Measurements from ENCODE around the gene PDE7B. TPM values are rescaled to one million over a fixed set of nuclear protein-coding genes. Genes with fewer than 3 reads are reported as not detected.

Gene PDE7B
- total and polyA plus RNA-seq, 2 of the 8 experiments (the other 6 are each of a cell fraction or from before 2014, with no cell fraction given) = not detected

DNA sequence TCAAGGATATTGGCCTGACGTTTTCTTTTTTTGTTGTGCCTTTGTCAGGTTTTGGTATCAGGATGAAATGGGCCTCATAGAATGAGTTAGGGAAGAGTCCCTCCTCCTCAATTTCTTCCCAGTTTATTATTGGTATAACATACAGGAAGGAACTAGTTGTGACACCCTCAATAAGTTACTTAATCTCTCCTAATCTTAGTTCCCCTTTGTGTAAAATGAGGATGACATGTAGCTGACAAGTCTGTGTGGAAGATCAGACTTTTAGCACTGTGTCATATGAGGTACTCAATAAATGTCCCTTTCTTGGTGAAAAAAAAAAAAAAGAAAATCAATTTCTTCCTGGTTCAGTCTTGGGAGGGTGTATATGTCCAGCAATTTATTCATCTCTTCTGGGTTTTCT, 155.8 kb downstream of the PDE7B start:
- Histone ChIP-seq H3K18ac (ENCODE audit: extremely low read depth, low read length) (no peak overlapping the region), H3K23ac (ENCODE audit: insufficient read length) (no peak overlapping the region), H3K79me2 (ENCODE audit: control insufficient read depth in 1 of 2, insufficient read depth in 2 of 2, low read length in 2 of 2) (no peaks in the 10 kb centered on the region), H2AFZ (ENCODE audit: low read length) (no peak overlapping the region), H3K27me3 (replicated peaks in 1 of 4; ENCODE audit: control insufficient read depth in 3 of 4, extremely low read depth in 1 of 4, insufficient read depth in 3 of 4, low read length in 3 of 4) (no peaks in the 10 kb centered on the region), H2BK12ac (ENCODE audit: low read depth, low read length) (no peak overlapping the region), H2BK5ac (ENCODE audit: low read depth, low read length) (no peak overlapping the region), H3K4me2 (ENCODE audit: insufficient read depth in 1 of 2, low read depth in 2 of 2, low read length in 2 of 2) (no peak overlapping the region), H2BK15ac (ENCODE audit: low read length) (no peak overlapping the region), H2BK120ac (replicated peaks; ENCODE audit: low read depth, low read length) (no peak overlapping the region), H3K14ac (ENCODE audit: insufficient read length) (no peak overlapping the region), H3K79me1 (ENCODE audit: low read depth, low read length) (no peaks in the 10 kb centered on the region), H4K20me1 (replicated peaks in 1 of 2; ENCODE audit: control insufficient read depth in 1 of 2, insufficient read depth in 2 of 2, low read length in 2 of 2) (no peaks in the 10 kb centered on the region), H3K9me3 (ENCODE audit: insufficient read depth in 2 of 2, low read depth in 1 of 2, low read length in 1 of 2) (no peaks in the 10 kb centered on the region), H3K36me3 (ENCODE audit: control insufficient read depth in 2 of 4, insufficient read depth in 4 of 4, low read length in 3 of 4) (no peaks in the 10 kb centered on the region), H3K4ac (replicated peaks; ENCODE audit: insufficient read length, low read depth, low read length) (no peak overlapping the region), H3K4me3 (ENCODE audit: extremely low read depth in 1 of 4, insufficient read depth in 2 of 4, low read depth in 3 of 4, low read length in 4 of 4) (no peak overlapping the region), H3K4me1 (replicated peaks in 1 of 4; ENCODE audit: control insufficient read depth in 3 of 4, insufficient read depth in 4 of 4, low read length in 3 of 4) (no peaks in the 10 kb centered on the region), H4K91ac (replicated peaks; ENCODE audit: insufficient read length, low read length) (no peak overlapping the region), H4K5ac (ENCODE audit: insufficient read length, low read depth, low read length) (no peak overlapping the region), H3K27ac (ENCODE audit: low read depth, low read length) (no peak overlapping the region), H3K9ac (replicated peaks in 1 of 4; ENCODE audit: extremely low read depth in 1 of 4, low read depth in 3 of 4, low read length in 3 of 4) (no peak overlapping the region), H2AK5ac (ENCODE audit: low read depth, low read length) (no peak overlapping the region), H3K23me2 (ENCODE audit: low read depth, low read length) (no peaks in the 10 kb centered on the region), H2BK20ac (ENCODE audit: low read length) (no peak overlapping the region), H3K56ac (replicated peaks; ENCODE audit: insufficient read length, low read depth, low read length) (no peak overlapping the region), H4K8ac (ENCODE audit: extremely low read depth, insufficient read depth, low read length) (no peak overlapping the region)
- ChIA-PET CTCF (ENCODE audit: partially characterized antibody) (interaction anchor here (0.7 kb wide), 1 partner anchor 220 kb away, joined by 3 read pairs; no protein-coding TSS in a partner anchor), POLR2A (ENCODE audit: partially characterized antibody) (no interaction called here)
- no peak for FAIRE-seq
- WGBS, 2 experiments (ENCODE audit: extremely low coverage in 1 of 2, insufficient coverage in 1 of 2, insufficient read length in 1 of 2, insufficient replicate concordance in 2 of 2, low coverage in 1 of 2, low lambda C conversion rate in 2 of 2, missing lambda C conversion rate in 1 of 2) = 69% methylated on average over 1 of the region's 1 CpG; no CpG with 5 or more reads in 1 of the 2 experiments
- DNase-seq (ENCODE audit: low read depth in 1 of 2, low spot score in 2 of 2) = no peak
- TF ChIP-seq TEAD4 (IDR thresholded peaks at IDR 0.05; ENCODE audit: low read depth, low read length) (no peak), SIX5 (IDR thresholded peaks at IDR 0.05; ENCODE audit: low read depth, low read length) (no peak), HDAC6 (IDR thresholded peaks at IDR 0.05; ENCODE audit: low read depth, low read length) (no peak), FOSL1 (IDR thresholded peaks at IDR 0.05; ENCODE audit: insufficient read depth, low read depth, low read length) (no peak), ASH2L (IDR thresholded peaks at IDR 0.05; ENCODE audit: low read length) (no peak), CEBPB (IDR thresholded peaks at IDR 0.05; ENCODE audit: low read depth, low read length) (no peak), BRCA1 (IDR thresholded peaks at IDR 0.05; ENCODE audit: low read depth, low read length) (no peak), RAD21 (IDR thresholded peaks at IDR 0.05 in 1 of 2, conservative IDR thresholded peaks at IDR 0.05 in 1 of 2; ENCODE audit: low read depth in 2 of 2, low read length in 2 of 2) (no peak), CBX5 (IDR thresholded peaks at IDR 0.05; ENCODE audit: low read depth, low read length) (no peak), SP1 (IDR thresholded peaks at IDR 0.05; ENCODE audit: low read depth, low read length) (no peak), EZH2 (IDR thresholded peaks at IDR 0.05; ENCODE audit: low read depth, low read length, severe bottlenecking) (no peak), SAP30 (IDR thresholded peaks at IDR 0.05; ENCODE audit: insufficient read depth, insufficient replicate concordance, low read length) (no peak), SP4 (IDR thresholded peaks at IDR 0.05; ENCODE audit: low read length) (no peak)
- TF ChIP-seq, protein P1, sequence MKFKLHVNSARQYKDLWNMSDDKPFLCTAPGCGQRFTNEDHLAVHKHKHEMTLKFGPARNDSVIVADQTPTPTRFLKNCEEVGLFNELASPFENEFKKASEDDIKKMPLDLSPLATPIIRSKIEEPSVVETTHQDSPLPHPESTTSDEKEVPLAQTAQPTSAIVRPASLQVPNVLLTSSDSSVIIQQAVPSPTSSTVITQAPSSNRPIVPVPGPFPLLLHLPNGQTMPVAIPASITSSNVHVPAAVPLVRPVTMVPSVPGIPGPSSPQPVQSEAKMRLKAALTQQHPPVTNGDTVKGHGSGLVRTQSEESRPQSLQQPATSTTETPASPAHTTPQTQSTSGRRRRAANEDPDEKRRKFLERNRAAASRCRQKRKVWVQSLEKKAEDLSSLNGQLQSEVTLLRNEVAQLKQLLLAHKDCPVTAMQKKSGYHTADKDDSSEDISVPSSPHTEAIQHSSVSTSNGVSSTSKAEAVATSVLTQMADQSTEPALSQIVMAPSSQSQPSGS (IDR thresholded peaks at IDR 0.05; ENCODE audit: low read length) = no peak

Data from H1 (cell line).